NCI-H1436 treated with DMSO at 0.1 percent for 48 hours (cell line): ENCODE results near the gene DELE1.
"Not testable (repeated sequence)": the region's sequence is repeated elsewhere in the genome, so short reads cannot be mapped to it uniquely, and the experiment has no call there.

Experiments used
- DNase-seq: peaks from one replicate; lab custom pipeline; 2025; lab: John Stamatoyannopoulos, UW

The DELE1 gene

DNA sequence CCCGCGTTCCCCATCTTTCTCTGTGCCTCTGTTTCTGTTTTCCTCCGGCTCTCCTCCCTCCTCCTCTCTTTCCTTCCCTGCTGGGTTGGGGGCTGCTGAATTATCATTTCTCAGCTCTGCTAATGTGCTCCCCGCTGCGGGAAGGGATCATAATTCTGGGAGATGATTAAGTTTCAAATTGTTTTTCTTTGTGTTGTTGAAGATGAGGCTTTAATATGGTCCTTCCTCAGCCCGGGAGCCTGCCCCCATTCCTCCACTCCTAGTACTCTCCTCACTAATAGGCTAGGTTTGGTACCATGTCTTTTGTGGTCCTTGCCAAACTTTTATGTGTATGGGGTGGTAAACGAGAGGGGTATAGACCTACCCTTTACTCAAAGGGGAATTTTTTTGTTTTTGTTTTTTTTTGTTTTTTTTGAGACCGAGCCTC lies 39.8 kb upstream of the DELE1 start:
- no peak for DNase-seq

DNA sequence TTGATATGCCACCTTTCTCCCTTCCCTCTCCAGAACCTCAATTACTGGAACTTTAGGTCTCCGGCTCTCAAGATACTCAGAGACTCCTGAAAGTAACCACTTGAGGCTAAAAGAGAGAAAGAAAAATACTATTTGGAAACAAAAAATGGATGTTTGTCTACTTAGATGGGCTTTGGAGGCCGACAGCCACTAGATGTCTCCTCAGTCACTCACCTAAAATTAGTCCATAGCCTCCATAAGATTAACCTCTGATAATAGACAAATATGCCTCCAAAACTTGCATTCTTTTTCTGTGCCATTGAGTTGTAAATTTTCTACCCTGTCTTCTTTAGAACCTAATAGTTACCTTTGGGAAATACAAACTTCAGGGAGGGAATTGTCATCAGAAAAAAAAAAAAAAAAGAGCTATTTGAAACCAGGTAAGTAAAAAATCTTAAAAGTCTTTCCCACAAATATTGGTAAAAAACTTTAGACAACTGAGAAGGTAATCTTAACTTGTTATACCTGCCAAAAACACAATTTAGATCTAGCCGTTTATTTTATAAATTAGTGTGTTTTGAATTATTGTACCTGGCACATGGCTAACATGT lies 34.3 kb upstream of the DELE1 start:
- DNase-seq: no peak

DNA sequence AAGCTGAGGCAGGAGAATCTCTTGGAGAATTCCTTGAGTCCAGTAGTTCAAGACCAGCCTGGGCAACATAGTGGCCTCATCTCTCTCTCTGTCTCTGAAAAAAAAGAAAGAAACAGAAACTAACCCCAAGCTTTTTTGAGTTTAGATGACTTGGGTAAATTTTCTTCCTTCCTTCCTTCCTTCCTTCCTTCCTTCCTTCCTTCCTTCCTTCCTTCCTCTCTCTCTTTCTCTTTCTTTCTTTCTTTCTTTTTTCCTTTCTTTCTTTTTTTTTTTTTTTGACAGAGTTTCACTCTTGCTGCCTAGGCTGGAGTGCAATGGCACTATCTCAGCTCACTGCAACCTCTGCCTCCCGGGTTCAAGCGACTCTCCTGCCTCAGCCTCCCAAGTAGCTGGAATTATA lies 33.2 kb upstream of the DELE1 start:
- DNase-seq: not testable (repeated sequence)

DNA sequence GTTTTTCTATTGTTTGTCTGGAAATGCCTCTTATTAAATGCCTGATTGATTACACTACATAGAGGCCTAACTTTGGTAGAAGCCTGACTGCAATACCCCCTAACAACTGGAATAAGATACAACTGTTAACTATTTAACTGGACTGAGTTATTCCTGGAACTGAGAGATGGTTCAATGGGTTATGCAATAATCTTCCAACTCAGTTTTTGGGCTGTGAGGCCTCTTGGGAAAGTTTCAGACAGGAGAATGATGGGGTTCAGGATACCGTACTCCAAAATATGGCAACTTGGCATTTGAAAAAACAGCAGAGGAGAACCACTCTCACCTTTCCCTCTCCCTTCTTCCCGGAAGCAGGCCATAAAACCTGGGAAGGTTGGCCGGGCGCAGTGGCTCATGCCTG lies 26.2 kb upstream of the DELE1 start:
- DNase-seq: no peak

DNA sequence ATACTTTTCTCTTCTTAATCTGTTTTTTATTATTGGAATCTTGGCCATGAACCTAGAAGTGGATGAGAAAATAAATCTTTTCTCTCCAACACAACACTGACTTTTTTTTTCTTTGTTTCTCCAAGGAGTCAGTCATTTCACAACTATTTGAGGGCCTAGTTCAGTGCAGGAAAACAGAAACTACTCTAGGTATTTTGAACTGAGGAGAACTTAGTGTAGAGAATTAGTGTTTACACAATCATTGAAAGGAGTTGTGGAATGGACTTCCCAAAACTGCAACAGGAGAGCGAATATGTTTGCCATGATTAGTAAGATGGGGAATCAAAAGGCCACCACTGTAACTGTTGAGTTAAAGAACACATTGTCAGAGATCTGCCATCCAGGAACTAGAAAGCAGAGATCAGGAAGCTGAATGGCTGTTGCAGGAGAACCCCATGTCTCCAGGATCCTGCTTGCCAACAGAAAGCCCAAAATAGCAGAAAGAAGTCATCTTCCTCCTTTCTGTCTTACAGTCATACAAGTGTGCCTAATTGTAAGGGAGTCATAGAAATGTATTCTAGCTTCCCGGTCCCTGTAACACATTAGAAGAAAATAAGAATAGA lies 25.1 kb upstream of the DELE1 start:
- no peak for DNase-seq

DNA sequence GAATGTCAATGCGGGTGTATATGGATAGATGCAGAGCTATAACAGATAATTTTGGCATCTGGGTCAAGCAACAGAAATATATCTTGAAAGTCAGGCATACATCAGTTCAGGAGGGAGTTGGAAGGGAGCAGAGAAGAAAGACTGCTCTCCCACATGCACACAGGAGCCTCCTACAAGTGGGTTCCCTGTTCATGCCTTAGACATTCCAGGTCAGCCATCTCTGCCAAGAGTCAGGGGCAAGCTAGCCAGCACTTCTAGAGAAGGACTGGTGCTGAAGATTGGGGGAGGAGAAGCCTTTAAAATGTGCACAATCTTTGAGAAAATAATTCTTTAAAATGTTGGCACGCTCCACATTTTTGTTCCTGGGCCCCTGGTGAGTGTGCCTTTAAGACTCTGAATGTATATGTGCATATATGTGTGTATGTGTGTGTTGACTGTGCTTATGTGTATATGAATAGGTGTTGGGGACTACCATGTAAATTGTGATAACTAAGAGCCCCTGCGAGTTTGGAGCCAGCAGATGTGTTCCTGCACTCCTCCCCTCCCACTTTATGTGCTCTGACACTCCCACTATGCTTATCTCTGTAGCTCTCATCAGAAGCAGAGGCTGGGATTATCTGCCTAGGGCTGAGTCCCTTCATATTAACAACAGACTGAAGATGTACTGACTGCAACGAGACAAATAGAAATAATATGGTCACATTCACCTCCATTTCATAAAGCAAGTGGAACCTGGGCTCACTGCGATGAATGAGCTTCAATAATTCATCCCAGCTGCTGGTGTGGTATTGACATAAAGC lies 21.5 kb upstream of the DELE1 start:
- no peak for DNase-seq

DNA sequence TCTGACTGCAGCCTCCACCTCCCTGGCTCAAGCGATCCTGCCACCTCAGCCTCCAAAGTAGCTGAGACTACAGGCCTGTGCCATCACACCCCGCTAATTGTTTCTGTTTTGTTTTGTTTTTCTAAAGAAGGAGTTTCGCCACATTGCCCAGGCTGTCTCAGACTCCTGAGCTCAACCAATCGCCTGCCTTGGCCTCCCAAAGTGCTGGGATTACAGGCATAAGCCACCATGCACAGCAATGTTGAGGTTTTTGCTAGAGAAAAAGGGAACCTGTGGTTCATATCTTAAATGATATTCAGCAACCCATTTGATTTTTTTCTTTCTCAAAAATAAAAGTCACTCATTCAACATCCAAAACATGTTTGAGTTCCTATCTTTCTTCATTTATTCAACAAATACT lies 20.4 kb upstream of the DELE1 start:
- DNase-seq: no peak

DNA sequence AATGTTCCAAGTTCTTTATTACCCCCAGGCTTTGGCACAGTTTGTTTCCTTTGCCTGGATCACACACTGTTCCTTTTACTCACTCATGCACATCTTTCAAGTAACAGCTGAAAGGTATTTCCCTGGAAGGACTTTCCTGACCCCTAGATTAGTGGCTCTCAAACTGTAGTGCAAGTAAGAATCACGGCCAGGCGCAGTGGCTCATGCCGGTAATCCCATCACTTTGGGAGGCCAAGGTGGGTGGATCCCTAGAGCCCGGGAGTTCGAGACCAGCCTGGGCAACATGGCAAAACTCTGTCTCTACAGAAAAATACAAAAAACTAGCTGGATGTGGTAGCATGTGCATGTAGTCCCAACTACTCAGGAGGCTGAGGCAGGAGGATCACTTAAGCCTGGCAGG lies 19.1 kb upstream of the DELE1 start:
- no peak for DNase-seq

DNA sequence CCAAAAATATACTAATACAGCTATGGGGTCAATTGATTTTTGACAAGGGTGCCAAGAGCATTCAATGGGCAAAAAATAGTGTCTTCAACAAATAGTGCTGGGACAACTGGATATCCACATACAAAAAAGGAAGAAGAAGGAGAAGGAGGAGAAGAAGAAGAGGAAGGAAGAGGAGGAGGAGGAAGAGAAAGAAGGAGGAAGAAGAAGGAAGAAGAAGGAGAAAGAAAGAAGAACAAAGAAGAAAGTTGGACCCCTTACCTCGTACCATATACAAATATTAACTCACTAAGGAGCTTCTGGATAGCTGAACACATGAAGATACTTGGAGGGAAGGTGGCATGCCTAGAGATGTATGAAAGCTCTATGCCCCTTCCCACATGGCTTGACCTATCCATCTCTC lies 17.2 kb upstream of the DELE1 start:
- DNase-seq: no peak

DNA sequence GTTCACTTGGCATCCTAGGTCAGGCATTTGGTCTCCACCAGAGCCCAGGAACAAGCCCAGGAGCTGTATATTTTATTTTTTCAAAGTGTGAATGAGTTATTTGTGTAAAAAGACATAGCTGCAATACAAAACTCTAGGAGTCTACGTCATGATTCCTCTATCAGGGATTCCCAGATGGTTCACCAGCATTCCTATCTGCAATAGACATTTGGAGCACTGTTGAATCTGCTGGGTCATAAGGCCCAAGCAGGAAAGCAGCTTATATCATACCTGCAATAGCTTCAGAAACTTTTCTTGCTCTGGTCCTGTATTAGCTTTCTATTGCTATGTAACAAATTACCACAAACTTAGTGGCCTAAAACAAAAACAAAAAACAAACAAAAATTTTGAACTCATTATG lies 16.7 kb upstream of the DELE1 start:
- no peak for DNase-seq

DNA sequence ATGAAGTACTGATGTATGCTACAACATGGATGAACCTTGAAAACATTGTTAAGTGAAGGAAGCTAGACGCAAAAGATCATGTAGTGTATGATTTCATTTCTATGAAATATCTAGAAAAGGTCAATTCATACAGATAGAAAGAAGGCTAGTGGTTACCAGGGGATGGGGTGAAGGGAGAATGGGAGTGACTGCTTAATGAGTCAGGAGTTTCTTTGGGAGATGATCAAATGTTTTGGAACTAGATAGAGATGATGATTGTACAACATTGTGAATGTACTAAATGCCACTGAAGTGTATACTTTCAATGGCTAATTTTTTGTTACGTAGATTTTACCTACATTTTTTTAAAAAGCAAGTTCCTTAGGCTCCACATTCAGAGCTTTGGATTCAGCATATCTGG lies 14.9 kb upstream of the DELE1 start:
- no peak for DNase-seq

DNA sequence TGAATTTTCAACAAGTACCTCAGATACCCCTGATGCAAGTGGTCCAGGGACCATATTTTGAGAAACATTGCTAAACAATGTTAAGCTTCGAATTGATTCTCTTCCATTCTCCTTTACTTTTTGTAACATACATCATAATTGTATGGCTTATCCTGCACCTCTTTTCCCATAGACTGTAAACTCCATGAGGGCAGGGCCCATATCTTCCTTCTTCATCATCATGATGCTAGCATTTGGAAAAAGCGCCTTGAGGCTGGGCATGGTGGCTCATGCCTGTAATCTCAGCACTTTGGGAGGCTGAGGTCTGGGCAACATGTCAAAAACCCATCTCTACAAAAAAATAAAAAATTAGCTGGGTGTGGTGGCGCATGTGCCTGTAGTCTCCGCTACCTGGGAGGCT lies 14.5 kb upstream of the DELE1 start:
- no peak for DNase-seq

DNA sequence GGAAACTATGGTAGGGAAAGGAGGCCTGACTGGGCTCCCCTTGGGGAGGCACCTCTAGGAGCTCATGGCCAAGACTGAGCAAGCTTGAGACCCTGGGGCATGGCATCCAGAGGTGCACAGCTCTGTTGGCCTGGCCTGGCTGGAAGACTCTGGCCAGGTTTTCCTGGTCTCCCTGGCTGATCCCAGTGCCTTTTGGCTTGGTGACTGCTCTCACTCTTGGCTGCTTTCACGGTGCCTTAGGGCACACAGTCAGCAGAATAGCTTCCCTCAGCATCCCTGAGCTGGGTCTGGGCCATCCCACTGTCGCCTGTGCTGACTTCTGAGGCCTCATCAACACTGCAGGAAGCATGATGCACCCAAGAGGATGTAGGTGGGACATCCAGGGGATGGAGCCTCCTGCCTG lies 13.4 kb upstream of the DELE1 start:
- no peak for DNase-seq

DNA sequence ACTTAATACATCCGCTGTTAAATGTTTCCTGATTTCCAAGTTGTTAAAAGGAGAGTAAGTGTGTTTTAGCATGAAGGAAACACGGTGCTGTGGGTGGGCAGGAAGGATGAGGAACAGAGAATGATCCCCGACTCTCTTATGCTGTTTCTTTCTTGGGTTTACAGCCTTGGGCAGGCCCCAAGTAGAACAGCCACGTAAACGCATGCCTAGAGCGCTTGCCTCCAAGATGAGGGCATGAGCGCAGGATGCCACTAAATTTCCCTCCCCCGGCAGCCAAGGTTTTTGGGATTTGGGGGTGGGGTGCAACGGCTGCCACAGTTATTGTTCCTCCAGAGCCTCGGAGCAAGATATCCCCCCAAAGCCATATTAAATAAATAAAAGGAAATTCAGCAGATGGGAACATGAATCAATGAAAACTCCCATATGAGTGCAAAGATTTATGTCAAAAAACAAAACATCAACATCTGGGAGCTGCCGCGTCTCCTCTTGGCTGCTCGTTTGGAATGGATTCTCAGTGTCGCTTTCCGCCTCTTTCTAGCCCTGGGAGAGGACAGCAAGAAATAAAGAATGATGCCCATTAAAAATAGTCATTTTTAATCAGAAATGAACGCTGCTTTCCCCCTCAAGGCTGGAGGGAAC lies 10.0 kb upstream of the DELE1 start:
- no peak for DNase-seq

DNA sequence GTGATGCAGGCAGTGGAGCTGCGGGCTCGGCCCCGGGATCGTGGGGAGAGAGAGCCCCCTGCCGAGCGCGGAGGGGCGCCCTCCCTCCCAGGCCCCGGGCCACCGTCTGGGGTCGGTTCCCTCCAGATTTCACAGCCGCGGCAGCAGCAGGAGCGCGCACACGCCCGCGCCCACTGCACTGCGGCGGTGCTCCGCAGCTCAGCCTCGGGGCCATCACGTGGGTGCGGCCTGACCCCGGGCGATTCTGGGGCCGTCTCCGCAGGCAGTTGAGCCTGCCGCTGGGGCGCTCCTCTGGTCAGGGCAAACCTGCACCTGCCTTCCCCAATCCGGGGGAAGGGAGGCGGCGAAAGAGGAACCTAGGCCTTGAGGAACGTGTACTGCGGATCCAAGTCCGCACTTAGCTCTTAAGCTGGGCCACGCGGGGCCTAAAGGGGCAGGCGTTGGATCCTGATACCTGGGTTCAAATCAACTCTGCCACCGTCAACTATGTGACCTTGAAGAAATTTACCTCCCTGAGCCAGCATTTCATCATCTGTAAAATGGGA lies 9.4 kb upstream of the DELE1 start:
- DNase-seq: no peak

DNA sequence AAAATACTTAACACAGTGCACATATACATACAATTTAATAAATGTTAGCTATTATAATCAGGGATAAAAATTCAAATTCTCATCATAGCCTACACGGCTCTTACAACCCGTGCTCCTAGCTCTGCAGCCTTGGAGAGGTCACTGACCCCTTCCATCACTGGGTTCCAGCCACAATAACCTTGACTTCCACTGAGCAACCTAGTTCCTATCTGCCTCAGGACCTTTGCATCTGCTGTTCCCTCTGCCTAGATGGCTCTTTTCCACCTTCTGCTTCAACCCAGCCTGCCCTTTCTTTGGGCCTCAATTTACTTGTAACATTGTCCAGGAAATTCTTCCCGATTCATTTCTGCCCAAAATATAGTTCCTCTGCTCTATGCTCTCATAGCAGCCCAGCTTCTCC lies 8.9 kb upstream of the DELE1 start:
- DNase-seq: no peak

DNA sequence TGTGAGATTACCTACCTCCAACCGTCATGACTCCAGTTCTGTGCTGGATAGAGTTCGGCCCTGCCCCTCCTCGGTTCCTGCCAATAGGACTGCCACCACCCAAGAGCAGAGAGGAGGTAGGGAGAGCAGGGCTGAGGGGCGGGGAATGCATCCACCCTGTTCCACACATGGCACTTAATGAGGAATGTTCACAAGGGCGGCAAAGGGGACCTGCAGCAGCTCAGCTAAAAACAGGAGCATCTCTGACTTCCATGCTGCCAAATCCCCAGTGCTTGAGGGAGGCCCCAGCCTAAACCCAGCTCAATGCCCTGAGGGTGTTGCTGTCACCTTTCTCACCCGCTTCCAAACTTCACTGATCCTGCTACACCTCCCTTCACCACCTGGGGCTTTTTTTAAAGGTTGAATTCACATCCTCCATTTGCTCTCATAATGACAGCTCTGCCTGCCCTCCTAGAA lies 7.8 kb upstream of the DELE1 start:
- DNase-seq: no peak

DNA sequence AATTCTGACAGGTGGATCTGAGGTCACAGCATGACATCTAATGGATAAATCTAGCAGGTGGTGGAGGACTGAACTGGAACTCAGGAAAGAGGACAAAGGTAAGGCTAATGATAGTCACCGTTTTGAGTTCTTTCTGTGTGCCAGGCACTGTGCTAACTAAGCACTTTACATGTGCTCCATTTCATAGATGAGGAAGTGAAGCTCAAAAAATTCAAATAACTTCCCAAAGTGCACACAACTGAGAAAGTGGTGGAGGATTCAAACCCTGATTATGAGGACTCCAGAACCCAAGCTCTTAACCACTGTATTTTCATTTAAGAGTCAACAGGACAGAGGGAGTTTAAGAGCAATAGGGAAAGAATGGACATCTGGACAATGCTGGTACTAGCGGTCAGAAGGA lies 7.1 kb upstream of the DELE1 start:
- DNase-seq: no peak

DNA sequence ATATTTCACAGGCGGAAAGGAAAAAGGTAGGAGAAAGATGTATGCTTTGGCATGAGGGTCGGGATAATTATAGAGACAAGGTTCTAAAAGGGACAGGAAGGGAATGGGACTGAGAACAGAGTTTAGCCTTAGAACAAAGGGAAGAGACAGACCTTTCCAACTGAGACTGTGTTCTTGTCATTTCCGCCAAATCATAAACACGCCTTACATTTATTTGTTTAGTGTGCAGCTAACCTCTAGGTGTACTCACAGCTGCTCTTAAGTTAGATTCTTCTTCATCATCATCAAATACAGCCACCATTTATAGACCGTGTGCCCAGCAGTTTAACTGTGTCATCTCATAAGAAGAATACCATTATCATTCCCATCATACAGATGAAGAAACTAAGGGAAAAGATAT lies 5.9 kb upstream of the DELE1 start:
- no peak for DNase-seq

DNA sequence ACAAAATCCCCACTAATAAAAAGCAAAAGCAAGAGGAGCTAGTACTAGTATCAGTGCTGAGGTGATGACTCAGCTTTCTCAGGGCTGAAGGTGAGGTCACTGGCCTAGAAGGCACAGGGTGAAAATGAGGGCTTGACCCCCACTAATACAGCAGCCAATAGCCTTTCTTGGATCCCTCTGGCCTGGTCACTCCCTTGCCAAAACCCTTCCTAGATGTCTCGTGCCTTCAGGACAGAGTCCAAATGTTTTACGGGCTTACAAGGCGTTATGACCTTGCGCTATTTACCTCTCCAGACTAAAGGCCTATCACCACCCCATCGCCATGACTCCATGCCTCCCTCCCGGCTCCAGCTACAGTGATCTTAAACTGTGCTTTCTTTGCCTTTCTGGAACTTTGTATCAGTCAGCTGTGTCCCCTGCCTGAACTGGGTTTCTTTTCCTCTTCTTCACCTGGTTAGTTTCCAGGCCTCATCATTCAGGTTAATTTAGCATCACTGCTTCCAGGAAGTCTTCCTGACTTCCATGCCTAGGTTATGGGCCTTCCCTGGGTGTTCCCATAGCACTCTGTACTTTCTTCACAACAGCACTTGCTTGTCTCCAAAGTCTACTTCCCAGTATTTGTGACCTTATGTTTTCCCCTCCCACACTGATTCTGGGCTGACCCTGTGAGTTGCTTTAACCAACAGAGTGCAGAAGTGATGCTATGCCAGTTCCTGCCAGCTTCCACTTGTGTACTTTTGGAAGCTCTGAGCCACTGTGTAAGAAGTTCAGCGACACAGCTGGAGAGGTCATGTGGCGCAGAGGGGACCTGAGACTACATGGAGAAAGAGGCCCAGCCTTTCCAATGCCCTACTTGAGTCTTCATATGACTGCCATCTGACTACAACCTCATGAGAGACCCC lies 4.2 kb upstream of the DELE1 start:
- no peak for DNase-seq

DNA sequence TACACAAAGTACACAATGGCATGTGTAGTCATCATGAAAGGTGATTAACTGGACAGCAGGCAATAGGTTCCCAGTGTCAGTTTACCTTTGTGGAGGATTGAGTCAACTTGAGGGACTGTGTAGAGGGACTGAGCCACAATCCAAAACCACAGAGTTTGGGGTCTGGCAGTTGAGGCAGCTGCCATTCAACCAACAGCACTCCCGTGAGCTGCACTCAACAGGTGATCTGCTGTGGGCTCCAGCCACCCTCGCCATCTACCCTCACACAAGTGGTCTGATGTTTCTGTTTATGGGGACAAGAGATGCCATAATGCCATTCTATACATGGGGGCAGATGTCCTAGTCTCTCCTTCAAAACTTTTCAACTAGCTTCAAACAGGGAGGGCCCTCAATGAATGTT lies 2.9 kb upstream of the DELE1 start:
- DNase-seq: no peak
